Right renal cortex interstitium (tissue), 3 donors: Measurements from ENCODE around the gene KLF11. TPM values are rescaled to one million over a fixed set of nuclear protein-coding genes. Genes with fewer than 3 reads are reported as not detected.

Experiments used
- DNase-seq, 3 donors: peaks; one replicate each; pipeline ENCODE4 v3.0.0-alpha.2; 2013; ENCODE audit warnings: low read depth in 3 of 3, low spot score in 2 of 3
- polyA plus RNA-seq, 3 donors: library from polyadenylated mRNA; unstranded; fragments of 120-200 nt; gene quantifications; one replicate each; pipeline ENCODE4 v1.2.1, GENCODE V29; 2013; ENCODE audit not compliant: insufficient read length in 3 of 3

KLF11 gene
- 10 to 100 TPM; 23.5 to 24.0 (median 24.0) TPM for polyA plus RNA-seq

DNA sequence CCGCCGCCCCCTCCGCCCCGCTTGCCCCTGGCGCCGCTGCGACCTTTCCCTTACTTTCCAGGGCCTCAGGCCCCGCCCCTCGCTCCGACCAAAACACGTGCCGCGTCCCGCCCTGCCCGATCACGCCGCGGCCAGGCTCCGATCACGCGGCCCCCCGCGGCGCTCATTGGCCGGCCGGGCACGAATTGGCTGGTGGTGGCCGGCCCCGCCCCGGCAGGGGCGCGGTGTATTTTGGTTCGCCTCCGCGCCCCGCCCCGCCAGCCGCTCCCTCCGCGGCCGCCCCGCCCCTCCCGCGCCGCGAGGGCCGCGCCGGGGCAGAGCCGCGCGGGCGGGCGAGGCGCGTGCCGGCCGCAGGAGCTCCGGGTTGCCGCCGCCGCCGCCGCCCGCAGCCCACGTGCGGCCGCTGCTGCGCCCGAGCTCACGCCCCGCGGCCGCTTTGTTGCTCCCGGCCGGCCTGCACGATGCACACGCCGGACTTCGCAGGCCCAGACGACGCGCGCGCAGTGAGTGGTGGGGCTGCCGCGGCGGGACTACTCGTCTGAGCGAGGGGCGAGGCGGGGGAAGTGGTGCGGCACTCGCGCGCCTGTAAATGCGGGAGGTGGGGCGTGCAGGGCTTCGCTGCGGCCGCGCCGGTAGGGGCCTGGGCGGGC is at the start of gene KLF11:
TSS of gene KLF11 (plus strand) at position 295 of the 650 bp plus-strand sequence. CDS start at position 462, 167 bp downstream.
- peak in 2 of 3 donors; percentile 77 to 83 for DNase-seq

DNA sequence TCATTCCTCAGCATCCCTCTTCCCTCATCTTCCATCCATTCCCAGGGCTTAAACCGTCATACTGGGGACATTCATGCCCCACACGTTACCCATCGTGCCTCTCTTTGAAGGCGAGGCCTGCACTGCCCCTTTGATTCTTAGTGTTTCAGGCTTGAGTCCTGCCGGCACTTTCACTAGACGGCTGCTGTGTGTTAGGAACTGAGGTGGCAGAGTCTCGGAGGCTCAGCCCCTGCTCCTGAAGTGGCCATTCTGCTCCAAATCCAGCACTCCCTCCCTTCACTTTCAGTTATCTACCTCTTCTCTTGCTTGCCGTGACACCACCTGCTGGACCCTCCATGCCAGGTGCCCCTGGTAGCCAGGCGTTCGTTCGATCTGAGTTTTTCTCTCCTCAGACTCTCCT is 48.9 kb upstream of the KLF11 start:
- no peak for DNase-seq

DNA sequence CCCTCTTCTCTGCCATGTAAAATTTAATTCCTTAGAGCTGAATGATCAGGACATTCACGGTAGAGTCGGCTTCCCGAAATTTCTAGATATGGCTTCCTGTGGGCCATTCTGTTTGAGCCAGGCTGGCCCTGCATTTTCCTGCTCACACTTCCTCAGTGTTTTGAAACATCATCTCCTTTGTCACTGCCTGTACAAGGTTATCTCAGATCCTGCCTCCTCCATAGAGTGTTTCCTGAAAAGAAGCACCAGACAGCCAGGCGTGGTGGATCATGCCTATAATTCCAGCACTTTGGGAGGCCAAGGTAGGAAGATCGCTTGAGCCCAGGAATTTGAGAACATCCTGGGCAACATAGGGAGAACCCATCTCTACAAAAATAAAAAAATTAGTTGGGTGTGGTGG is 48.3 kb upstream of the KLF11 start:
- no peak for DNase-seq

DNA sequence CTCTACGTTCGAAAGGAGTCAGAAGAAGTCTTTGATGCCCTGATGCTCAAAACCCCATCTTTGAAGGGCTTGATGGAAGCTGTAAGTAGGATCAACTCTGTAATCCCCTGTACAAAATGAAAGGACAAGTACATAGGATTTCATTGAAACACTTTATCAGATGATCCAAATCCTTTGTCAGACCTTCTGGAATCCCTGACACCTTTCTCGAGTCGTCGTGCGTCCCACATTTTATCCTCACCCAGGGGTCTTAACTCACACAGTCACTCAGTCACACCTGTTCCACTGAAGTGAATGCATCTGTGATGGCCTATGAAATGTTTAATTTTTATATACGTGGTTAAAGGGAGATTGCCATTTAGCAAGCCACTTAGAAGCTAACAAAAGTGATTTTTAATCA is 47.0 kb upstream of the KLF11 start:
- DNase-seq: no peak

DNA sequence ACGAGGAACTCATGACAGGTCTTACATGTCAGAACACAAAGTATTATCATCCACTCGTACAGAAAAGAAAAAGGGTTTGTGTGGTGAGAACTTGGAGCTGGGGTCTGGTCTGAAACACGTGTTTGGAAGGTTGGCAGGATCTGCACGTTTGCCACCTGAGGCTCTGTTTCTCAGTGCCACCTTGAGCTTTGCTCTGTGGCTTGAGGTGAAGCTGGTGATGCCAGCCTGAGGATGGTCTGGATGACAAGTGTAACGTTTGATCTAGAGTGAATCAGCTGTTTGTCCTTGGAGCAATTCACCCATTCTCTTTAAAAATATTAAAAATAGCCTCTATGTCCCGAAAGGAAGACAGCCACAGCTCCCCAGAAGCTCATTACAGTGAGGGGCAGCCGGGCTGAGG is 45.4 kb upstream of the KLF11 start:
- no peak for DNase-seq

DNA sequence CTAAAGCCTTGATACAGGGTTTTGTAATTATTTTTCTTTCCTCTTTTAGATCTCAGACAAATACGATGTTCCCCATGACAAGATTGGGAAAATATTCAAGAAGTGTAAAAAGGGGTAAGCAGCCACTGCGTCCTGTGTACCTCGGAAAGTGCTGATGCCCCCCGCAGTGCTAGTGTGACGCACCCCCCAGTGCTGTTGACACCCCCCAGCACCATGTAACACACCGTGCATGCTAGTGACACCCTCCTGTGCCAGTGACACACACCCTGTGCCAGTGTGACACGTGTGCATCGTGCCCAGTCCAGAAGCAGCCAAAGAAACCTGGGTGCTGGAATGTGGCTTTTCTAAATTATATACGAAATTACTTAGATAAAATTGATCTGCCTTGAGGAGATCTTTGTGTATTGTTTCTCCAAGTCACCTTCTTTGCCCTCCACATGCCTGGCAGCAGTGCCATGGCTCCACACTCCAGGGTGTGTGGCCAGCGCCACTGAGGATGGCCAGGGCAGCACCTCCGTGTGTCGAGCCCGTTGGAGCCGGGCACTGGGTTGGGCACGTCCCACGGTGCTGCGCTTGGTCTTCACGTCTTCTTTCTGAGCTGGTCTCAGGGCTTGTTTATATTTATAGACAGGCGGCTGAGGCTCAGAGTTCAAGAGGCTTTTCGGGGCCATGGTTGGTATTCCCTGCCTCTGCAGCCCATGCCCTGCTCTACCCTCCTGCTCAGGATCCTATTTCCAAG is 44.3 kb upstream of the KLF11 start:
- no peak for DNase-seq

DNA sequence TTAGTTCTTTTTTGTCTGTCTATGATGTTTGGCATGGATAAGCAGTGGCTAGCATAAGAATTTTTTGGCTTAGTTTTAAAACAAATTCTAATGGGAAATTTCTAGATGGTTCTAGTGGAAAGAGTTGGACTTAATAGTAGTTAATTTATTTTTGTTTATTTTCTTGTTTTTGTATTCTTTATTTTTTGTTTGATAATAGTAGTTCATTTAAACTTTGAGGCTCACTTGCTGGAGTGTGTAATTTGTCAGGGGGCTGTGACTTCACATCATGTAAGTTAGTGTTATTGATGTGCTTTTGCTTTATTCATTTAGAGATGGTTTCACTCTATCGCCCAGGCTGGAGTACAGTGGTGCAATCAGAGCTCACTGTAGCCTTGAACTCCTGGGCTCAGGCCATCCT is 43.7 kb upstream of the KLF11 start:
- DNase-seq: no peak

DNA sequence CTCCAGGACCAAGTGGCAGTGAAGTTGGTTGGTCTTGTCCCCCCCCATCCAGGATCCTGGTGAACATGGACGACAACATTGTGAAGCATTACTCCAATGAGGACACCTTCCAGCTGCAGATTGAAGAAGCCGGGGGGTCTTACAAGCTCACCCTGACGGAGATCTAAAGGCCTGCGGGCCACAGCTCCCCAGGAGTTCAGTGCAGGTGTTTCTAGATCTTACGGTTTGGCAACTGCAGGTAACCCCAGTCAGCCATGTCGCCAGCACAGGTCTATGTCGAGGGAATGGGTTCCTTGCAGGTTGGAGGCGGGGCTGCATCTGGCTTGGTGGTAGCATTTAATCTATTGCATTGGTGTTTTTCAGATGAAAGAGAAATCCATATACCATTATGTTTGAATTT is 42.8 kb upstream of the KLF11 start:
- DNase-seq: no peak

DNA sequence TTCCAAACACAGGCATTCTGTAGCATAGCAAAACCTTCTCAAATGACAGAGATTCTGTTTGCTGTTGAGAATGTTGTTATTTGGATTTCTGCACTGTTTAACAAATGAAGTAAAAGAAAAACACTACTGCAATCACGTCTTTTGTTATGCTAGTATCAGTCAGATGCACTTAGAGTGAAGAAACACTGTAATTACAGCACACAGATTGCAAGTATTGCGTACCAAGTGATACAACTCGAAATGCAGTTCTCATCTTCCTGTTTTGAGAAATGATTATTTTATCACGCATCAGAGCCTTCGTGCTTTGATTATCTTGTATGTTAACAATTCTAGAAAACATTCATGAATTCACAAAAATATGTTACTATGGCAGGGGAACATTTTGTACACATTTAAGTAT is 41.8 kb upstream of the KLF11 start:
- DNase-seq: no peak

DNA sequence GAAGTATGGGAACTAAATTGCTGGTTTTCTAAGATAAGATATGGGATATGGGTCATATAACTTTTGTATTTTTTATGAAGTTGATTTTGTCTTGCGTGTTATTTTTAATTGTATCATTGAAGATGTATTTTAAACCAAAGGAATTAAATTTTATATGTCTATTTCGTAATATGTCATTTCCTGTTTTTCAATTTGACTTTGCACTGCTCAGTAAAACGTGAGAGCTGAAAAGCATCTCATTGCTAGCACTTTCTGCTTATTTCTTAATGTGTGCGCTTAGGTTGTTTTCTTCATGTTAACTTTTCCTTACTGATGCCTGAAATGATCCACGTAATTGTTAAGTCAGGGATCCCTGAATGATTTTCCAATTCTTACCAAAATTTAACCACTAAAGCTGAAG is 41.2 kb upstream of the KLF11 start:
- no peak for DNase-seq

DNA sequence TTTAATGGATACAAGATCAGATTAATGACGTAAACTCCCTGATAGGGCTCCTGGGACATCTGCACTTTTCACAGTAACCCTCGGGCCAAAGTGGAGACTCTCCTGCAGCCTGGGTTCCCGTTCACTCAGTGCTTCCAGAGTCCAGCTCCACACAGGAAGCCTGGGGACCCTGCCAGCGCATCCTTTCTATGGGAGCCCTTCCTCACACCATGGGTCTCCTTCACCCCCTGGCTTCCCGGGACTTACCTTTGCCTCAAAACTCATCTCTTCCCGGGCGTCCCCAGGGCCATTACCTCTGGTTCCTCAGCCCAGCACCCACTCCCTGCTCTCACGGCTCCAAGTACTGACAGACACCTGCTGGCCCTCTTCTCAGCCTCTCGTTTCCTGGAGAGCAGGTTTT is 40.7 kb upstream of the KLF11 start:
- no peak for DNase-seq

DNA sequence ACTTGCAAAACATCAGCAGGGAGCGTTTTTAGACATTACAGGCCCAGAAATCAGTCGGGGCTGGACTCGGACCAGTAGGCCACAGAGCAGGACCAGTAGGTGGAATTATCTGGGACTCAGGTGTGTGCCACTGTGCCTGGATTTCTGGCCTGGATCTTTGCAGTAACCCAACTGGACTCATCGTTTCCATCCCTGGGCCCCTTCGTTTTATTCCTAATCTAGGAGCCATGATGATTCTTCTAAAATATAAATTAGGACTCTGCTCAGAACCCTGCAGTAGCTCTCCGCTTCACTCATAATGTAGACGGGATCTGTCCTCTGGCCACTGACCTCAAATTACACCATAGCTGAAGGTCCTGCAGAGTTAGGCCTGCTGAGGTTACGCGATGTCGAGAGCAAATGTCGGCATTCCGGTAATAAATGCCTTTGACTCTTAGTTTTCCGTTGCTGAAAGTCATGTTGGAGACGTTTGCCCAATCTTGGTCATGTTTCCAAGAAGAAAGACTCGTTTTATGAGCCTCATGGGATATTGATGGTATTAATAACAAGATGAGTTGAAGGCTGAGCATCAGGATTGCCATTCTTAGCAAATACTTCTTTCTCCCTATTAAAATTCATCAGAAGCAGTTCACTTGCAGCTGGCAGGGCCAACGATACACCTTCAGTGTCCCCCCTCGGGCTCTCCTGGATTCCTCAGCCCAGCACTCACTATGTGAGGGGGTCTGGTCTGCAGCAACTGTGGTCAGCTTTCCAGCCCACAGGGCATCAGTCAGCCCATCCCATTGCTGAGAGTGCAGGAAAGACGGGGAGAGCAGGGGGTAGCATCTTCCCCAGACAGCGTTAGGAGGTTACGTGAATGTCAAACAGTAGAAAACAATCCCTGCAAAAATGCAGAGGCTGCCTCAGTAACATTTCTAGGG is 39.9 kb upstream of the KLF11 start:
- DNase-seq: no peak

DNA sequence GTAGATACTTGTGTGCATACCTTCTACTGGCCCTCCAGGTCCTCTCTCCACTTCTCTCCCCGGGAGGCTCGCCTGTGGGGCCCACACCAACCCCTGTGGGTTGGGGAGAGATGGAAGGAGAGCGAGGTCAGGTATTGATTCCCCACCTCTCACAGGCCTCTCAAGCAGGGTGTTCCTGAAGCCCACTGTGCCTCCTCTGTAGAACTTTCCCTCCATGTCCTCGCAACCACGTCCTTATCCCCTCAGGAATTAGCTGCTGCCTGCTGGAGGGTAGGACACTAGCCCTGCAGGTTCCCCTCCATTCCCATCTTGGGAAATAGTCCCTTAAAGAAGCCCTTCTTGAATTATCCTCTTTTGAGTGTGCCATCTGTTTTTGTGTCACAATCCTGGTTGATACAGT is 38.9 kb upstream of the KLF11 start:
- no peak for DNase-seq

DNA sequence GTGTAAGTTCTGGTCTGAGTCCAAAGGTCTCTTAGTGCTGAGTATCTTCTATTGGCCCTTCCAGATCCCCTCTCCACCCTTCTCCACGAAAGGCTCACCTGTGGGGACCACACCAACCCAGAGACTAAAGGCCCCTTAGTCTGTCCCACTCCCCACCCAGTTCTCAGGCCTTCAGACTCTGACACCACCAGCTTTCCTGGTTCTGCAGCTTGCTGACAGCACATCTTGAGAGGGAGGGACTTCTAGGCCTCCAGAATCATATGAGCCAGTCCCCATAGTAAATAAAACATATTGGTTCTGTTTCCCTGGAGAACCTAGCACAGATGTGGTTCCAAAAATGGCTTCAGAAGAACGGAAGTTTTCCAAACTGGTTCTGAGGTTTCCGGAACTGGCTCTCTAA is 38.5 kb upstream of the KLF11 start:
- no peak for DNase-seq

DNA sequence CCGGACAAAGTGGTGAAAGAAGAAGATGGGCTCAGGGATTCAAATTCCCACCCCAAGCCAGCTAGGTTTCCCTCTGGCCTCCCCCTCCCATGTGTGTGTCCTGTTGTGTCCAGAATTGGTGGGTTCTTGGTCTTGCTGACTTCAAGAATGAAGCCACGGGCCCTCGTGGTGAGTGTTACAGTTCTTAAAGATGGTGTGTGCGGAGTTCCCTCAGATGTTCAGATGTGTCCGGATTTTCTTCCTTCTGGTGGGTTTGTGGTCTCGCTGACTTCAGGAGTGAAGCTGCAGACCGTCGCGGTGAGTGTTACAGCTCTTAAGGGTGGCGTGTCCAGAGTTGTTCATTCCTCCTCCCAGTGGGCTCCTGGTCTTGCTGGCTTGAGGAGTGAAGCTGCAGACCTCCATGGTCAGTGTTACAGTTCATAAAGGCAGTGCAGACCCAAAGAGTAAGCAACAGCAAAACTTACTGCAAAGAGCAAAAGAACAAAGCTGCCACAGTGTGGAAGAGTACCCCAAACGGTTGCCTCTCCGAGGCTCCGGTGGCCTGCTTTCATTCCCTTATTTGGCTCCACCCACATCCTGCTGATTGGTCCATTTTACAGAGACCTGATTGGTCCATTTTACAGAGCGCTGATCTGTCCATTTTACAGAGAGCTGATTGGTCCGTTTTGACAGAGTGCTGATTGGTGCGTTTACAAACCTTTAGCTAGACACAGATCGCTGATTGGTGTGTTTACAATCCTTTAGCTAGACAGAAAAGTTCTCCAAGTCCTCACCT is 37.7 kb upstream of the KLF11 start:
- DNase-seq: no peak

DNA sequence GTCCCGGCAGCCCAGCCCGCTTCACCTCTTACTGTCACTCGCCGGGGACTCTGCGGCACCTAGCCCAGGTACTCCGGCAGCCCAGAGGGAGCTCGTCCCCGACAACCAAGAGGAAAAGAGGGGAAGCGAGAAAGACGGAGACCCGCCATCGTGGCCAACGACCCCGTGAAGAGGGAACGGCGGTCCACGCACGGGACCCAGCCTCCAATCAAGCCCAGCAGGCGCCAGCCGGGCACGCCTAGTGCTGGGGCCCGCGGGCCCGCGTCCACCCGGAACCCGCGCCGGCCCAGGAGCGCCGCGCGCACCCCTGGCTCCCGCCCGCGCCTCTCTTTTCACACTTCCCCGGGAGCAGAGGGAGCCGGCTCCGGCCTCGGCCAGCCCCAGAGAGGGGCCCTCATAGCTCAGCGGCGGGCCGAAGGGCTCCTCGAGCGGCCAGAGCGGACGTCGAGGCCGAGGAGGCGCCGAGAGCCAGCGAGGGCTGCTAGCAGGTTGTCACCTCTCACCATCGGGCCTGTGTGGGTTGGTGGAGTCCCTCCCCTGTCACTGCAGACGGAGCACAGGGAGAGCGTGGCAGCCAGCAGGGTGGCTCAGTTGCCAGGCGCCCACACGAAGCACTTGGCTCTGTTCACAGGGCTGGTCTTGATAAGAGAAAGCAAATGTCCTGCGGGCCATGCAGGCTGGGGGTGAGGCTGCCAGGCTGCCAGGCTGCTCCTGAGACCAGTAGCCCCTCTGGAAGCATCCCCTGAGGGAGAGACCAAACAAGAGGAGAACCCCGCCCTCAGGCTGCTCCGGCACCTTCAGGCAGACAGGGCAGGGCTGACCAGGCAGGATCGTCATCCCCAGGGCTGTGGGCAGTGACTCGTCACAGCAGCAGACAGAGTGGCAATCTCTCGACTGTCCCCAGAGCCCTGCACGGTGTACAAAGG is 36.9 kb upstream of the KLF11 start:
- DNase-seq: no peak

DNA sequence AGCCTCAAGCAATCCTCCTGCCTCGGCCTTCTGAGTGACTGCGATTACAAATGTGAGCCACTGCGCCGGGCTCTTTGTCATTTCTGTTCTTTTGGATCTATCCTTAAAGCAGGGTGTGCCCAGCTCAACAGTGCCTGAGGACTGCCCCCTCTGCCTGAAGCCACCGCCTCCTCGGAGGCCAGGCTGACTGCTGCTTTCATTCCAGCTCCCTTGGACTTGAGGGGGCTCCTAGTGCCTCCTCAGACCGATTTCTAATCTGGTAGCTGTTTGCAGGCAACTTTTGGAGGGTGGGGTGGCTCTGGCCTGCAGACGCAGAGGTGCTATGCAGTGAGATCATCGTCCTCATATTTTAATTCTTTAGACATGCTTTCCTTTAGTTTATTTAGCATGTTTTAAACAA is 35.9 kb upstream of the KLF11 start:
- no peak for DNase-seq

DNA sequence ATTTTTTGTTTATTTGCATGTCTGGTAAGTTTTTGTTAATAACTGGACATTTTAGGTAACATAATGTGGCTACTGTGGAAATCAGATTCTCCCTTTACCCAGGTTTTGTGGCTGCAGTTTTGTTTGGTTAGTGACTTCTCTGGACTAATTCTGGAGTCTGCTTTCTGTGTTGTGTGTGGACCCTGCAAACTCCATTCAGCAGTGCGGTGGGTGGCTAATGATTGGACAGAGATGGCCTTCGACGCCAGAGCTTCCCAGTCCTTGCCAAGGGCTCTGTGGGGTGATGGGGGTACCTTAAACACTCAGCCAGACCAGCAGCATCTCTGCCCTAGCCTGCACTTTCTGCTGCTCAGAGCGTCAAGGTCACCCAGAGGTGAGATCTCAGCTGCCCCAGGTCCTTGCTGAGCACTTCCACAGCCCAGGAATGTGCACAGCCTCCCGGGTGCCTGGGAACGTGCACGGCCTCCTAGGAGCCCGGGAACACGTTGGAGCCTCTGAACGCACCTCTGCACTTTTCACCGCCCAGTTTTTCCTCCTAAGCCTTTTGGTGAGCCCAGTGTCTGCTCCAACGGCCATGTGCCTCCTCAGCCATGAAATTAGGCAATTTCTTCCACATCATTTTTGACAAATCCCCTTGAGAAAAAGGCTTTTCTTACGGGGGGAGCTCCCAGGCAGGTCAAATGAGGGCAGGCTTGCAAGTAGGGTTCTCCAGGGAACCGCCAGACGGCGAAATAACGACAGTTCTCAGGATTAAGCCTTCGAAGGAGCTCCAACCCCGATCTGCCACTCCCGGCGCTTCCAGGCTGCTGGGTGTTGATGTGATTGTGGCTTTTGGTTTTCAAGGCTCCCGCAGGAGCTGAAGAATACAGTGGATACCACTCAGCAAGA is 35.2 kb upstream of the KLF11 start:
- no peak for DNase-seq

DNA sequence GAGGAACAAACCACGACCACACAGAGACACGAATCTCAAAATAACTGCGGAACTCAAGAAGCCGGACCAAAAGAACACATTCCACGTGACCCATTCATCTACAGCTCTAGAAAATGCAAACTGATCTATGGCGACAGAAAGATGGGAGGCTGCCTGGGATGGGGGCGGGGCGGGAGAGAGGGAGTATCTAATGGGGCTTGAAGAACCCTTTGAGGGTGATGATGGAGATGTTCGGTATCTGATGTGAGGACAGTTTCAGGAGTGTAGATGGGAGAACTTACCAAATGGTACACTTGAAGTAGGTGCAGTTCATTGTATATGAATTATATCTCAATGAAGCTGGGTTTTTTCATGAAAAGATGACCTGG is 34.6 kb upstream of the KLF11 start:
- DNase-seq: no peak
